ENCODE data around the gene AGXT2.

- no peak for TF ChIP-seq ETV6 (CRISPR knock-in tag; IDR thresholded peaks at IDR 0.05)
- no peak for TF ChIP-seq CTCF (IDR thresholded peaks at IDR 0.05)
Observed at GRCh38 chr5:35066260-35066795, 18.6 kb upstream of the AGXT2 start.

All from WTC11 (cell line).